ENCODE results near the gene SEMA5B.

- TF ChIP-seq POLR2A (IDR thresholded peaks at IDR 0.05) (no peak), CTCF (IDR thresholded peaks at IDR 0.05) (no peak)
Observed at GRCh38 chr3:123063034-123063433, 35.5 kb upstream of the SEMA5B start.

Data from breast epithelium (tissue), 3 donors.